ENCODE measurements around the gene PRSS48. TPM values are rescaled to one million over a fixed set of nuclear protein-coding genes. Genes with fewer than 3 reads are reported as not detected.

PRSS48 gene
- total RNA-seq, 1 donor from 2014 or later: not detected

DNA sequence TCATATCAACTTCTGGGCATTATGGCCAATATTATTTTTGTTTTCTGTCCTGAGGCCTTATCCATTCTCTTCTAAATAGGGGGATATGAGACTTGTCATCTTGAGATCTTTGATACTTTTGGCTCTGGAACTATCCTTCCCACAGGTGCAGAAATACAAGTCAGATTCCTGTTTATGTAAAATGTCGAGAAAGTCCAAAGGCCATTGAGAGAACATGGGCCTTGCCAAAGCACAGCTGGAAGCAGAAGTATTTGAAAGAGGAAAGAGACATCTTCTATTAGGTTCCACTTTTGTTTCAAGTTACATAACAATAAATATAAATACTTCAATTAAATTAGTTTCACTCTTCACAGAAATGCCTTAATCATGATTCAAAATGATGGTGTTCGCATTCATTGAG, 20.8 kb upstream of the PRSS48 start:
- H3K36me3 Mint-ChIP-seq (ENCODE audit: low read depth): no peaks in the 10 kb centered on the region
- H3K27ac Mint-ChIP-seq (ENCODE audit: unreplicated experiment): no peak overlapping the region
- no peaks in the 10 kb centered on the region for H3K9me3 Mint-ChIP-seq (ENCODE audit: low read depth)
- DNase-seq (ENCODE audit: low spot score): no peak
- peaks cover 3% of the 10 kb centered on the region for H3K4me1 Mint-ChIP-seq (ENCODE audit: low read depth)
- no peak overlapping the region for H3K4me3 Mint-ChIP-seq (ENCODE audit: unreplicated experiment)
- no peaks in the 10 kb centered on the region for H3K27me3 Mint-ChIP-seq (ENCODE audit: low read depth)
- TF ChIP-seq, protein P1, sequence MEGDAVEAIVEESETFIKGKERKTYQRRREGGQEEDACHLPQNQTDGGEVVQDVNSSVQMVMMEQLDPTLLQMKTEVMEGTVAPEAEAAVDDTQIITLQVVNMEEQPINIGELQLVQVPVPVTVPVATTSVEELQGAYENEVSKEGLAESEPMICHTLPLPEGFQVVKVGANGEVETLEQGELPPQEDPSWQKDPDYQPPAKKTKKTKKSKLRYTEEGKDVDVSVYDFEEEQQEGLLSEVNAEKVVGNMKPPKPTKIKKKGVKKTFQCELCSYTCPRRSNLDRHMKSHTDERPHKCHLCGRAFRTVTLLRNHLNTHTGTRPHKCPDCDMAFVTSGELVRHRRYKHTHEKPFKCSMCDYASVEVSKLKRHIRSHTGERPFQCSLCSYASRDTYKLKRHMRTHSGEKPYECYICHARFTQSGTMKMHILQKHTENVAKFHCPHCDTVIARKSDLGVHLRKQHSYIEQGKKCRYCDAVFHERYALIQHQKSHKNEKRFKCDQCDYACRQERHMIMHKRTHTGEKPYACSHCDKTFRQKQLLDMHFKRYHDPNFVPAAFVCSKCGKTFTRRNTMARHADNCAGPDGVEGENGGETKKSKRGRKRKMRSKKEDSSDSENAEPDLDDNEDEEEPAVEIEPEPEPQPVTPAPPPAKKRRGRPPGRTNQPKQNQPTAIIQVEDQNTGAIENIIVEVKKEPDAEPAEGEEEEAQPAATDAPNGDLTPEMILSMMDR (IDR thresholded peaks at IDR 0.05): no peak

GRCh38 chr4:151257704-151258103, 19.3 kb upstream of the PRSS48 start:
- peak overlapping the region; percentile 14 for H3K27ac Mint-ChIP-seq (ENCODE audit: unreplicated experiment)

DNA sequence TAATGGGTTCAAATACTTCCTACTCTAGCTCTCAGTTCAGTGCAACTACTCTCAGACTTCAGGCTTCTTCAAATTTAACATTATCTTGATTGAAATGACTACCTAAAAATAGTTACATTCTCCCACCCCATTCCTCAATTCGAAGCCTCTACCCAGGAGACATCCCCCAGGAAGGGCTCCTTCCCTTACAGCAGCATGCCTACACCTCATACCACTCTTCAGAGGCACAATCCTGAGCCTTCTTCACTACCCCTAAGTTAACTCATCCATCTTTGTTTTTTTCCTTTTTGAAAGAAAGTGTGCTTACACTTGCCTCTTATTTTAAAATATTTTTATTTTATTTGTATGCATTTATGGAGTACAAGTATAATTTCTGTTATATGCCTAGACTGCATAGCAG, 17.2 kb upstream of the PRSS48 start:
- Mint-ChIP-seq H3K27me3 (ENCODE audit: low read depth) (no peaks in the 10 kb centered on the region), H3K36me3 (ENCODE audit: low read depth) (no peaks in the 10 kb centered on the region), H3K4me3 (ENCODE audit: unreplicated experiment) (no peak overlapping the region), H3K9me3 (ENCODE audit: low read depth) (no peaks in the 10 kb centered on the region), H3K4me1 (ENCODE audit: low read depth) (peaks cover 3% of the 10 kb centered on the region), H3K27ac (ENCODE audit: unreplicated experiment) (no peak overlapping the region)
- TF ChIP-seq, protein P1 (IDR thresholded peaks at IDR 0.05): no peak
- no peak for DNase-seq (ENCODE audit: low spot score)

More at GRCh38 chr4:151257704-151258103, 19.3 kb upstream of the PRSS48 start:
- Mint-ChIP-seq H3K4me1 (ENCODE audit: low read depth) (peaks cover 3% of the 10 kb centered on the region), H3K9me3 (ENCODE audit: low read depth) (no peaks in the 10 kb centered on the region), H3K27me3 (ENCODE audit: low read depth) (no peaks in the 10 kb centered on the region), H3K36me3 (ENCODE audit: low read depth) (no peaks in the 10 kb centered on the region), H3K4me3 (ENCODE audit: unreplicated experiment) (no peak overlapping the region)
- TF ChIP-seq, protein P1 (IDR thresholded peaks at IDR 0.05): no peak
- DNase-seq (ENCODE audit: low spot score): no peak

GRCh38 chr4:151260526-151260925, 16.4 kb upstream of the PRSS48 start:
- TF ChIP-seq, protein P1 (IDR thresholded peaks at IDR 0.05): no peak
- Mint-ChIP-seq H3K36me3 (ENCODE audit: low read depth) (no peaks in the 10 kb centered on the region), H3K27ac (ENCODE audit: unreplicated experiment) (no peak overlapping the region), H3K9me3 (ENCODE audit: low read depth) (no peaks in the 10 kb centered on the region), H3K4me1 (ENCODE audit: low read depth) (peaks cover 3% of the 10 kb centered on the region), H3K27me3 (ENCODE audit: low read depth) (no peaks in the 10 kb centered on the region), H3K4me3 (ENCODE audit: unreplicated experiment) (no peak overlapping the region)
- DNase-seq (ENCODE audit: low spot score): no peak

- H3K4me3 Mint-ChIP-seq (ENCODE audit: unreplicated experiment): no peak overlapping the region
- H3K9me3 Mint-ChIP-seq (ENCODE audit: low read depth): no peaks in the 10 kb centered on the region
- H3K27me3 Mint-ChIP-seq (ENCODE audit: low read depth): no peaks in the 10 kb centered on the region
- no peaks in the 10 kb centered on the region for H3K4me1 Mint-ChIP-seq (ENCODE audit: low read depth)
- TF ChIP-seq, protein P1 (IDR thresholded peaks at IDR 0.05): no peak
- H3K27ac Mint-ChIP-seq (ENCODE audit: unreplicated experiment): no peak overlapping the region
- H3K36me3 Mint-ChIP-seq (ENCODE audit: low read depth): no peaks in the 10 kb centered on the region
- no peak for DNase-seq (ENCODE audit: low spot score)
Observed at GRCh38 chr4:151263455-151263854, 13.5 kb upstream of the PRSS48 start.
